SU-DHL-6 (cell line): ENCODE measurements around the gene ARMC3.

Experiments used
- CTCF ChIP-seq: fragments of 200-600 bp; sonication (generic); IDR thresholded peaks from one replicate; pipeline ENCODE4 v1.5.1; 2017; ENCODE audit warnings: antibody characterized with exemption, mild to moderate bottlenecking, low read length, moderate library complexity; ENCODE audit not compliant: insufficient read depth, poor library complexity, severe bottlenecking
- EZH2phosphoT487 ChIP-seq: fragments of 200-600 bp; sonication (generic), shearing (Covaris generic); conservative IDR thresholded peaks from 2 replicates; pipeline ENCODE4 v1.6.1; 2018; ENCODE audit warnings: mild to moderate bottlenecking, antibody characterized with exemption, low read length, moderate library complexity, mixed read lengths

DNA sequence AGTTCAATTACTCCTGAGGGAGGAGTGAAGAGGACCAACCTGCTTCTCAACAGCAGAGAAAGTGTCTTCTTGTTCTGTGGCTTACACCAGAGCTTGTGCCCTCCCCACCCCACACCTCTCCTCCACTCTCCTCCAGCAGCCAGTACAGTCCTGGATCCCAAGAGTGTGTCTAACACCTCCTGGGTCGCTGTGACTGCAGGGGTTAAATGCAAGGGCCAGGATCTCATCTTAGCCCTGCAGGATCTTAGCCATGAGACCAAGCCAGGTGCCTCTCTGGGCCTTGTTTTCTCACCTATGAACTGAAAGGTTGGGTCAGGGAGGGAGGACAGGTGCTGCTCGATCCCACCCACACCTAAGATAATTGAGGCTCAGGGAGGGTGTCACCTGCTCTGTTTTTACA is 133.1 kb downstream of the ARMC3 start:
- TF ChIP-seq CTCF: no peak
- TF ChIP-seq EZH2phosphoT487: no peak
